ENCODE results near the gene TP53INP2.
"Not testable (repeated sequence)": the region's sequence is repeated elsewhere in the genome, so short reads cannot be mapped to it uniquely, and the experiment has no call there.

TP53INP2 gene

GRCh38 chr20:34705397-34706301 is 1.5 kb downstream of the TP53INP2 start:
- no peak for DNase-seq (ENCODE audit: low read depth in 3 of 3)

GRCh38 chr20:34706302-34706875 is 2.2 kb downstream of the TP53INP2 start:
- no peak for DNase-seq (ENCODE audit: low read depth in 3 of 3)

GRCh38 chr20:34706912-34707784 is 3.0 kb downstream of the TP53INP2 start:
- no peak for DNase-seq (ENCODE audit: low read depth in 3 of 3)

GRCh38 chr20:34708621-34709043 is 4.5 kb downstream of the TP53INP2 start:
- peak in 1 of 3 experiments; percentile 54 for DNase-seq (ENCODE audit: low read depth in 3 of 3)

- peak; percentile 47 to 80 (median 56) for DNase-seq (ENCODE audit: low read depth in 3 of 3)
Measured at GRCh38 chr20:34709044-34709830, 5.1 kb downstream of the TP53INP2 start.

GRCh38 chr20:34709831-34710567 is 5.9 kb downstream of the TP53INP2 start:
- DNase-seq (ENCODE audit: low read depth in 3 of 3), result peak in 1 of 3 experiments; percentile 67

- no peak for DNase-seq (ENCODE audit: low read depth in 3 of 3)
Measured at GRCh38 chr20:34710568-34710839, 6.4 kb downstream of the TP53INP2 start.

- no peak for DNase-seq (ENCODE audit: low read depth in 3 of 3)
Measured at GRCh38 chr20:34710861-34711574, 6.9 kb downstream of the TP53INP2 start.

GRCh38 chr20:34711813-34712430 is 7.8 kb downstream of the TP53INP2 start:
- DNase-seq (ENCODE audit: low read depth in 3 of 3), result no peak

GRCh38 chr20:34712525-34713192 is 8.5 kb downstream of the TP53INP2 start:
- DNase-seq (ENCODE audit: low read depth in 3 of 3), result no peak

GRCh38 chr20:34713194-34713943 is 9.2 kb downstream of the TP53INP2 start:
- DNase-seq (ENCODE audit: low read depth in 3 of 3), result no peak

GRCh38 chr20:34713944-34714515 is 9.9 kb downstream of the TP53INP2 start:
- DNase-seq (ENCODE audit: low read depth in 3 of 3), result not testable (repeated sequence)

GRCh38 chr20:34715384-34715783 is 11.2 kb downstream of the TP53INP2 start:
- DNase-seq (ENCODE audit: low read depth in 3 of 3), result no peak

- no peak for DNase-seq (ENCODE audit: low read depth in 3 of 3)
Measured at GRCh38 chr20:34716921-34717229, 12.7 kb downstream of the TP53INP2 start.

- no peak for DNase-seq (ENCODE audit: low read depth in 3 of 3)
Measured at GRCh38 chr20:34717230-34718095, 13.3 kb downstream of the TP53INP2 start.

- not testable (repeated sequence) for DNase-seq (ENCODE audit: low read depth in 3 of 3)
Measured at GRCh38 chr20:34719242-34720017, 15.3 kb downstream of the TP53INP2 start.

All from stimulated activated CD4-positive, alpha-beta T cell treated with anti-CD3 and anti-CD28 coated beads, TNF-alpha, amount 100 ng/mL, for 24 hours (primary cell).